Measurements from ENCODE around the gene CACNA2D4. TPM values are rescaled to one million over a fixed set of nuclear protein-coding genes. Genes with fewer than 3 reads are reported as not detected.
A peak's percentile ranks its signal among the peaks of the same experiment; 100 is the strongest.

CACNA2D4 gene
- polyA plus RNA-seq, 3 donors, result 17.8 to 87.7 (median 22.1) TPM

GRCh38 chr12:1830401-1830845 is 88.0 kb downstream of the CACNA2D4 start:
- no peak overlapping the region for H2AFZ ChIP-seq (ENCODE audit: insufficient read depth, low read depth, low read length, poor library complexity, severe bottlenecking)
- TF ChIP-seq CTCF (IDR thresholded peaks at IDR 0.05), result no peak
- H3K27me3 Mint-ChIP-seq (ENCODE audit: low read depth in 3 of 3), result peaks cover 24 to 37% (median 32%) of the 10 kb centered on the region in 3 donors
- no peak overlapping the region for H3K27ac ChIP-seq (ENCODE audit: low read depth in 1 of 2, low read length in 2 of 2)
- H4K20me1 ChIP-seq (ENCODE audit: insufficient read depth, low read length), result no peaks in the 10 kb centered on the region
- no peak overlapping the region for H3K4me3 ChIP-seq (replicated peaks in 1 of 3; ENCODE audit: low read depth in 2 of 3, low read length in 3 of 3)
- no peaks in the 10 kb centered on the region for H3K9me3 ChIP-seq (replicated peaks in 1 of 2; ENCODE audit: control insufficient read depth in 1 of 2, insufficient read depth in 1 of 2, low read length in 2 of 2)
- H3K9ac ChIP-seq (ENCODE audit: insufficient read depth, low read length, poor library complexity, severe bottlenecking), result no peak overlapping the region
- peaks cover 7% of the 10 kb centered on the region for H3K4me1 Mint-ChIP-seq
- H3K4me3 Mint-ChIP-seq, result peak overlapping the region in 1 of 2 donors; percentile 71
- H3K79me2 ChIP-seq (ENCODE audit: insufficient read depth, low read length), result no peaks in the 10 kb centered on the region
- peaks cover 0 to 2% (median 0%) of the 10 kb centered on the region in 7 donors for H3K9me3 Mint-ChIP-seq
- intact Hi-C loops (cut with micrococcal nuclease), result no loop called here
- H3K36me3 ChIP-seq (replicated peaks in 1 of 2; ENCODE audit: control insufficient read depth in 1 of 2, insufficient read depth in 2 of 2, low read length in 2 of 2), result no peaks in the 10 kb centered on the region
- H3K36me3 Mint-ChIP-seq, result no peaks in the 10 kb centered on the region
- H3K27me3 ChIP-seq (ENCODE audit: control insufficient read depth in 2 of 2, insufficient read depth in 2 of 2, low read length in 2 of 2), result peaks cover 2 to 29% of the 10 kb centered on the region in 2 donors
- H3K4me1 ChIP-seq (ENCODE audit: control insufficient read depth in 1 of 2, insufficient read depth in 2 of 2, low read length in 2 of 2), result no peaks in the 10 kb centered on the region
- no peak for DNase-seq
- H3K4me2 ChIP-seq (replicated peaks; ENCODE audit: extremely low read depth, low read length, poor library complexity, severe bottlenecking), result no peak overlapping the region
- 72% methylated on average over 3 of the region's 3 CpGs for WGBS (ENCODE audit: insufficient coverage)
- H3K27ac Mint-ChIP-seq, result no peak overlapping the region

GRCh38 chr12:1829306-1829900 is 89.0 kb downstream of the CACNA2D4 start:
- Histone ChIP-seq H3K4me2 (replicated peaks; ENCODE audit: extremely low read depth, low read length, poor library complexity, severe bottlenecking) (no peak overlapping the region), H3K27ac (ENCODE audit: low read depth in 1 of 2, low read length in 2 of 2) (no peak overlapping the region), H3K36me3 (replicated peaks in 1 of 2; ENCODE audit: control insufficient read depth in 1 of 2, insufficient read depth in 2 of 2, low read length in 2 of 2) (no peaks in the 10 kb centered on the region), H3K9ac (ENCODE audit: insufficient read depth, low read length, poor library complexity, severe bottlenecking) (no peak overlapping the region), H2AFZ (ENCODE audit: insufficient read depth, low read depth, low read length, poor library complexity, severe bottlenecking) (no peak overlapping the region), H3K4me1 (ENCODE audit: control insufficient read depth in 1 of 2, insufficient read depth in 2 of 2, low read length in 2 of 2) (no peaks in the 10 kb centered on the region), H3K4me3 (replicated peaks in 1 of 3; ENCODE audit: low read depth in 2 of 3, low read length in 3 of 3) (no peak overlapping the region), H4K20me1 (ENCODE audit: insufficient read depth, low read length) (no peaks in the 10 kb centered on the region), H3K27me3 (ENCODE audit: control insufficient read depth in 2 of 2, insufficient read depth in 2 of 2, low read length in 2 of 2) (peaks cover 2 to 29% of the 10 kb centered on the region in 2 donors), H3K79me2 (ENCODE audit: insufficient read depth, low read length) (no peaks in the 10 kb centered on the region), H3K9me3 (replicated peaks in 1 of 2; ENCODE audit: control insufficient read depth in 1 of 2, insufficient read depth in 1 of 2, low read length in 2 of 2) (no peaks in the 10 kb centered on the region)
- 91% methylated on average over 10 of the region's 11 CpGs for WGBS (ENCODE audit: insufficient coverage)
- Mint-ChIP-seq H3K36me3 (no peaks in the 10 kb centered on the region), H3K27me3 (ENCODE audit: low read depth in 3 of 3) (peaks cover 25 to 37% (median 29%) of the 10 kb centered on the region in 3 donors), H3K4me1 (peaks cover 5% of the 10 kb centered on the region), H3K4me3 (no peak overlapping the region), H3K27ac (no peak overlapping the region), H3K9me3 (peaks cover 0 to 2% (median 0%) of the 10 kb centered on the region in 7 donors)
- intact Hi-C loops (cut with micrococcal nuclease), result no loop called here
- no peak for TF ChIP-seq CTCF (IDR thresholded peaks at IDR 0.05)
- DNase-seq, result no peak
